Measurements from ENCODE around the gene GPR141.

GPR141 gene

DNA sequence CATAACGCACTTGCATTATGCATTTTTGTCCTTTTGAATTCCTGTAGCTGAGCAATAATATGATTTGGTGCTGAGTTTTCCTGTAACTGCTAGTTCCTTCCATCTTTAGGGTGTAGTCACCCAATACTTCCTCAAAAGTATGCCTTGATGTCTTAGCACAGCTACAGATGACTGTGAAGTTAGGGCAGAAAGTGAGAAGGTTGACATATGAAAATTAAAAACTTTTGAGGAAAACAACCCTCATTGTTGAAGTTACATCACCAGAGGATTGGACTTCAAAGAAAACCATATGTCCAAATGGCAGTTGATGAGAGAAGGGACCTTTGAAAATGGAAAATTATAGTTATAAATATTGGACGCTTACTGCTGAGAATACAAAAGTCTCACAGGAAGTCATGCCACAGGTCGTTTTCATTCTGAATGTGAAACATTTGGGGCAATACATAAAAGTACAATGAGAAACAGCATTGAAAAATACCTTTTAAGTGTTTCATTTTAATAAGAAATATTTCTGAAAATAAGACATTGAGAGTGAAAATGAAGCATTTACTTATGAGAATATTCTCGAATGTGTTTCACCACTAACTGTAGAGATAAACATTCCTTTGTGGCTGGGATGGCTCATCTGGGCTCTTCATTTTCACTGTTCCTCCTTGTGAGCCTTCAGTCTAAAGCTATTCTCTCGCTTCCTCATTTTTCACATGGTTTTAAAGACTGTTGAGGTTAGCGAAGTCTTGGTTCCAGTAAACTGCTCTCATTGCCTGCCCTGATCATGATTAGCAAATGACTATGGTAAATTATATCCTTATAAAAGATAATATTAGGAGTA is 103.4 kb downstream of the GPR141 start:
- peak in 1 of 2 donors; percentile 29 for DNase-seq

Measured in hippocampal formation (tissue), 2 donors.